Measurements from ENCODE around the gene GSPT1. TPM values are rescaled to one million over a fixed set of nuclear protein-coding genes. Genes with fewer than 3 reads are reported as not detected.

Gene GSPT1
- total and polyA plus RNA-seq, 9 donors: 21.1 to 99.3 (median 74.8) TPM

- Histone ChIP-seq H3K9me3 (no peaks in the 10 kb centered on the region), H3K27me3 (no peaks in the 10 kb centered on the region), H3K4me3 (no peak overlapping the region), H3K36me3 (no peaks in the 10 kb centered on the region), H3K27ac (no peak overlapping the region), H3K4me1 (ENCODE audit: insufficient read depth) (peaks cover 8% of the 10 kb centered on the region)
- intact Hi-C loops (cut with DNase I): loop anchor here in 1 of 4 donors (10.0 kb wide), 1 partner anchor 65 kb away; the partner anchor contains the start of gene SNX29
- no peak for TF ChIP-seq CTCF (IDR thresholded peaks at IDR 0.05)
- TF ChIP-seq POLR2A (IDR thresholded peaks at IDR 0.05): no peak
- TF ChIP-seq EP300 (IDR thresholded peaks at IDR 0.05): no peak
- 55 to 65% (median 63%) methylated on average over 18 of the region's 18 CpGs for WGBS, 3 donors
- DNase-seq: no peak
These were observed 5.9 kb downstream of the GSPT1 start for GRCh38 chr16:11909653-11910545.

GRCh38 chr16:11907160-11907970 lies 8.4 kb downstream of the GSPT1 start:
- WGBS, 3 donors: 92 to 94% (median 94%) methylated on average over 8 of the region's 8 CpGs
- H3K36me3 ChIP-seq: no peaks in the 10 kb centered on the region
- no peak overlapping the region for H3K27ac ChIP-seq
- no peaks in the 10 kb centered on the region for H3K27me3 ChIP-seq
- no peaks in the 10 kb centered on the region for H3K9me3 ChIP-seq
- DNase-seq: no peak
- no peak overlapping the region for H3K4me3 ChIP-seq
- H3K4me1 ChIP-seq (ENCODE audit: insufficient read depth): peaks cover 8% of the 10 kb centered on the region
- intact Hi-C loops (cut with DNase I): no loop called here
- TF ChIP-seq CTCF (IDR thresholded peaks at IDR 0.05): no peak
- no peak for TF ChIP-seq POLR2A (IDR thresholded peaks at IDR 0.05)
- no peak for TF ChIP-seq EP300 (IDR thresholded peaks at IDR 0.05)

- Histone ChIP-seq H3K9me3 (no peaks in the 10 kb centered on the region), H3K36me3 (no peaks in the 10 kb centered on the region), H3K4me3 (no peak overlapping the region), H3K27me3 (no peaks in the 10 kb centered on the region), H3K27ac (no peak overlapping the region), H3K4me1 (ENCODE audit: insufficient read depth) (peaks cover 4% of the 10 kb centered on the region)
- intact Hi-C loops (cut with DNase I): no loop called here
- 74 to 90% (median 82%) methylated on average over 6 of the region's 6 CpGs for whole genome bisulfite sequencing, 3 donors
- TF ChIP-seq EP300 (IDR thresholded peaks at IDR 0.05) (no peak), CTCF (IDR thresholded peaks at IDR 0.05) (no peak), POLR2A (IDR thresholded peaks at IDR 0.05) (no peak)
- no peak for DNase-seq
These were observed 11.8 kb downstream of the GSPT1 start for GRCh38 chr16:11903906-11904305.

- Histone ChIP-seq H3K27me3 (no peaks in the 10 kb centered on the region), H3K4me1 (ENCODE audit: insufficient read depth) (peaks cover 4% of the 10 kb centered on the region), H3K27ac (no peak overlapping the region), H3K4me3 (no peak overlapping the region), H3K9me3 (no peaks in the 10 kb centered on the region), H3K36me3 (no peaks in the 10 kb centered on the region)
- no peak for DNase-seq
- 13 to 30% (median 18%) methylated on average over 3 of the region's 3 CpGs for WGBS, 3 donors
- intact Hi-C loops (cut with DNase I): no loop called here
- TF ChIP-seq EP300 (IDR thresholded peaks at IDR 0.05) (no peak), POLR2A (IDR thresholded peaks at IDR 0.05) (no peak), CTCF (IDR thresholded peaks at IDR 0.05) (no peak)
These were observed 14.7 kb downstream of the GSPT1 start for GRCh38 chr16:11901091-11901490.
